HEK293T (cell line): Measurements from ENCODE around the gene MYRF.

Source experiments
- ARNT ChIP-seq: fragments of 450-650 bp; IDR thresholded peaks from 2 replicates; pipeline ENCODE4 v1.6.1; 2017; ENCODE audit warnings: mild to moderate bottlenecking
- CTBP1 ChIP-seq: fragments of 450-650 bp; IDR thresholded peaks from 2 replicates; pipeline ENCODE4 v1.6.1; 2016; ENCODE audit warnings: borderline replicate concordance
- FOXM1 ChIP-seq: fragments of 450-650 bp; IDR thresholded peaks from 2 replicates; pipeline ENCODE4 v1.6.1; 2017; ENCODE audit warnings: mild to moderate bottlenecking, borderline replicate concordance
- NFRKB ChIP-seq: fragments of 450-650 bp; IDR thresholded peaks from 2 replicates; pipeline ENCODE4 v1.6.1; 2016; ENCODE audit warnings: mild to moderate bottlenecking, moderate library complexity
- SP1 ChIP-seq: fragments of 450-650 bp; IDR thresholded peaks from 2 replicates; pipeline ENCODE4 v1.6.1; 2017
- TF ChIP-seq, protein P1 (sequence below): fragments of 450-650 bp; IDR thresholded peaks from 2 replicates; pipeline ENCODE4 v1.6.1; 2016

DNA sequence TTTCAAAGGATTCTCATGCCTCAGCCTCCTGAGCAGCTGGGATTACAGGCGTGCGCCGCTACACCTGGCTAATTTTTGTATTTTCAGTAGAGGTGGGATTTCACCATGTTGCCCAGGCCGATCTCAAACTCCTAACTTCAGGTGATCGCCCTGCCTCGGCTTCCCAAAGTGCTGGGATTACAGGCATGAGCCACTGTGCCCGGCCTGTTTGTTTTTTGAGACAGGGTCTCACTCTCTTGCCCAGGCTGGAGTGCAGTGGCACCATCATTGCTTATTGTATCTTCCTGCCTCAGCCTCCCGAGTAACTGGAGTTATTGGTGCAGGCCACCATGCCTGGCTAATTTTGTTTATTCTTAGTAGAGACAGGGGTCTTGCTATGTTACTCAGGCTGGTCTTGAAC lies 83.8 kb downstream of the MYRF start:
- no peak for TF ChIP-seq SP1
- TF ChIP-seq NFRKB: no peak
- TF ChIP-seq FOXM1: no peak
- TF ChIP-seq ARNT: no peak
- TF ChIP-seq, protein P1, sequence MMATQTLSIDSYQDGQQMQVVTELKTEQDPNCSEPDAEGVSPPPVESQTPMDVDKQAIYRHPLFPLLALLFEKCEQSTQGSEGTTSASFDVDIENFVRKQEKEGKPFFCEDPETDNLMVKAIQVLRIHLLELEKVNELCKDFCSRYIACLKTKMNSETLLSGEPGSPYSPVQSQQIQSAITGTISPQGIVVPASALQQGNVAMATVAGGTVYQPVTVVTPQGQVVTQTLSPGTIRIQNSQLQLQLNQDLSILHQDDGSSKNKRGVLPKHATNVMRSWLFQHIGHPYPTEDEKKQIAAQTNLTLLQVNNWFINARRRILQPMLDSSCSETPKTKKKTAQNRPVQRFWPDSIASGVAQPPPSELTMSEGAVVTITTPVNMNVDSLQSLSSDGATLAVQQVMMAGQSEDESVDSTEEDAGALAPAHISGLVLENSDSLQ: no peak
- TF ChIP-seq CTBP1: no peak
